IPS-15b (cell line): ENCODE results near the gene MLXIP.
"Not testable (repeated sequence)": the region's sequence is repeated elsewhere in the genome, so short reads cannot be mapped to it uniquely, and the experiment has no call there.

ENCODE experiments used
- H3K27me3 ChIP-seq: one replicate; pipeline ENCODE4 v1.6.1; 2013; ENCODE audit warnings: low read length; ENCODE audit not compliant: control insufficient read depth, insufficient read depth
- H3K36me3 ChIP-seq: one replicate; pipeline ENCODE4 v1.6.1; 2013; ENCODE audit warnings: low read length; ENCODE audit not compliant: control insufficient read depth, insufficient read depth
- H3K4me1 ChIP-seq: one replicate; pipeline ENCODE4 v1.6.1; 2013; ENCODE audit warnings: mild to moderate bottlenecking, low read length; ENCODE audit not compliant: control insufficient read depth, insufficient read depth
- H3K4me3 ChIP-seq: one replicate; pipeline ENCODE4 v1.5.1; 2013; ENCODE audit warnings: low read depth, low read length
- H3K9ac ChIP-seq: one replicate; pipeline ENCODE4 v1.6.1; 2013; ENCODE audit warnings: low read depth, mild to moderate bottlenecking, low read length
- H3K9me3 ChIP-seq: one replicate; pipeline ENCODE4 v1.6.1; 2013; ENCODE audit warnings: mild to moderate bottlenecking, low read length; ENCODE audit not compliant: control insufficient read depth, insufficient read depth

The MLXIP gene

GRCh38 chr12:122041458-122041857, 37.1 kb upstream of the MLXIP start:
- H3K36me3 ChIP-seq, H3K4me3 ChIP-seq, H3K9me3 ChIP-seq, H3K27me3 ChIP-seq, H3K9ac ChIP-seq, H3K4me1 ChIP-seq: not testable (repeated sequence)

DNA sequence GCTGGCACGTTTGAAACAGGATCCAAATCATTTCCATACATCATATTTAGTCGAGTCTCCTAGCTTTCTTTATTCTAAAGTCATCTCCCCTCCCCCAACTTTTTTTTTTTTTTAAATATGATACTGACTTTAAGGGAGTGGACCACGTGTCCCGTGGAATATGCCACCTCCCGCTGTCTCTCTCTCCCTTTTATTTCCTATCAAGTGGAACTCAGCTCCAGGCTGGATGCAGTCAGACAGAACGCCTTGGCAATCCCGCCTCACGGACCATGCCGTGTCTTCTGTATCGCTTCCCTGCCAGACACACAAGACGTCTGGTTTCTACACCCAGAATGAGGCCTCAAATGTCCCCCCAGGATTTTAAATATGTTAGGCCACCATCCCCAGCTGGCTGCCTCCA, 35.6 kb upstream of the MLXIP start:
- H3K4me1 ChIP-seq, result no peaks in the 10 kb centered on the region
- H3K27me3 ChIP-seq, result no peaks in the 10 kb centered on the region
- H3K9me3 ChIP-seq, result no peaks in the 10 kb centered on the region
- H3K9ac ChIP-seq, result no peak overlapping the region
- H3K36me3 ChIP-seq, result peaks cover 8% of the 10 kb centered on the region
- no peak overlapping the region for H3K4me3 ChIP-seq

GRCh38 chr12:122043476-122043875, 35.1 kb upstream of the MLXIP start:
- Histone ChIP-seq H3K9ac (no peak overlapping the region), H3K9me3 (no peaks in the 10 kb centered on the region), H3K36me3 (peaks cover 8% of the 10 kb centered on the region), H3K27me3 (no peaks in the 10 kb centered on the region), H3K4me1 (no peaks in the 10 kb centered on the region), H3K4me3 (no peak overlapping the region)

DNA sequence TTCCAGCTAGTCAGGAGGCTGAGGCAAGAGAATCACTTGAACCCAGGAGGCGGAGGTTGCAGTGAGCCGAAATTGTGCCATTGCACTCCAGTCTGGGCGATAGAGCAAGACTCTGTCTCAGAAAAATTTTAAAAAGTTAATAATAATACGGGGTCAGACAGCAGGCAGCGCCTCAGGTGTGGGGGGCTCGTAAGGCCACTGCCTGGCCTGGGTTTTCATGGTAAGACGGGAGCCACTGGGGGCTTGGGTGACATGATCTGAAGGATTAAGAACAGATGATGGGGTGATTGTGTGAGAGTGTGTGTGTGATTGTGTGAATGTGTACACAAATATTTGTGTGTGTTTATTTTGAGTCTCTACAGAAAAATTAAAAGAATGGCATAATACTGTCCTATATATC, 33.3 kb upstream of the MLXIP start:
- Histone ChIP-seq H3K27me3 (no peaks in the 10 kb centered on the region), H3K9ac (no peak overlapping the region), H3K9me3 (no peaks in the 10 kb centered on the region), H3K4me3 (no peak overlapping the region), H3K36me3 (peaks cover 6% of the 10 kb centered on the region), H3K4me1 (no peaks in the 10 kb centered on the region)

DNA sequence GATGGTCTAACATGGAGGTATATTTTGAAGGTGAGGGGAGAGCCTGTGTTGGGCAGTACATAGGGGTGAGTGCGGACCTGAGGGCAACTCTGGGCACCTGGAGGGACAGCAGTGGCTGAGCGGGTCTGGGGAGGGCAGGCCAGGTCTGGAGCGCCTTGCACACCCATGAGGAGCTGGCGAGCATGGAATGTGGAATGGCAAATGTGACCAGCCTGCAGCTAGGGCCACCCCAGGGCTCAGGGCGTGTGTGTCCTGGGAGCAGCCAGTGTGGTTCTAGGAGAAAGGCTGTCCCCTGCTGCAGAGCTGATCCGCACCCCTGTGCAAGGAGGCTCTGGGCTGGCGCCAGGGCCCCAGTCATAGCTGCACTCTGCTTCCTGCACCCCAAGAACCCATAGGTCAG, 32.4 kb upstream of the MLXIP start:
- Histone ChIP-seq H3K4me3 (no peak overlapping the region), H3K36me3 (peaks cover 6% of the 10 kb centered on the region), H3K27me3 (no peaks in the 10 kb centered on the region), H3K9ac (no peak overlapping the region), H3K4me1 (no peaks in the 10 kb centered on the region), H3K9me3 (no peaks in the 10 kb centered on the region)

GRCh38 chr12:122048151-122048550, 30.4 kb upstream of the MLXIP start:
- Histone ChIP-seq H3K9ac (no peak overlapping the region), H3K27me3 (no peaks in the 10 kb centered on the region), H3K9me3 (no peaks in the 10 kb centered on the region), H3K4me3 (no peak overlapping the region), H3K36me3 (peaks cover 6% of the 10 kb centered on the region), H3K4me1 (no peaks in the 10 kb centered on the region)

GRCh38 chr12:122049827-122050226, 28.7 kb upstream of the MLXIP start:
- Histone ChIP-seq H3K36me3 (peaks cover 4% of the 10 kb centered on the region), H3K4me3 (no peak overlapping the region), H3K27me3 (no peaks in the 10 kb centered on the region), H3K4me1 (no peaks in the 10 kb centered on the region), H3K9ac (no peak overlapping the region), H3K9me3 (no peaks in the 10 kb centered on the region)

- no peaks in the 10 kb centered on the region for H3K4me1 ChIP-seq
- H3K27me3 ChIP-seq, result no peaks in the 10 kb centered on the region
- peaks cover 4% of the 10 kb centered on the region for H3K36me3 ChIP-seq
- H3K9me3 ChIP-seq, result no peaks in the 10 kb centered on the region
- no peak overlapping the region for H3K4me3 ChIP-seq
- H3K9ac ChIP-seq, result no peak overlapping the region
Measured at GRCh38 chr12:122050706-122051105, 27.9 kb upstream of the MLXIP start.

DNA sequence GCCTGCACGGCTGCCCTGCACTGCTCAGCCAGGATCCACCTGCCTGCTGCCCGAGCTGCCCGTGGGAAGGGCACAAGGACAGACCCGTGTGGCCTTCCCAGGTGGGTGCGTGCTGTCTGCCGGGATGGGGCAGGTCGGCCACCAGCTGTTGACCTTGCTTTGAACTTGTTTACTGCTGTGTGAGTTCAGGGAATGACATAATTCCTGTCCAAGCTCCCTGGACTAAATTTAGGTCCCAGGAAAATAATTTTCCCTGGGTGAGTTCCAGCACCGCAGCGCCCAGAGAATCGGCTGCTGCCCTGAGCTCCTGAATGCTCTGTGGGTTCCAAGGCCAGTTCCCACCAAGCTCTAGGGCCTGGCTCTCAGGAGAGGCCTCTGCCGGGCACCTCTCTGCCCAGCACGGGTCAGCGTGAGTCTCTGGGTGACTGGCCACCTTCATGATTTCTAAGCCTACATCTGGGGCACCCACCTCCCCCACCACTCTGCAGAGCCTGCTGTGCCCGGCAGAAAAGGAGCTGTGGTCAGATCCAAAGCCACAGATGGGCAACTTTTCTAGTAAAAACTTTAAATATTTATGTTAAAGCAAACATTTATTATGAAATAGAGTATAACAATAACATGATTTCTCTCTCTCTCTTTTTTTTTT, 27.2 kb upstream of the MLXIP start:
- H3K4me1 ChIP-seq, result no peaks in the 10 kb centered on the region
- H3K36me3 ChIP-seq, result no peaks in the 10 kb centered on the region
- no peaks in the 10 kb centered on the region for H3K9me3 ChIP-seq
- no peaks in the 10 kb centered on the region for H3K27me3 ChIP-seq
- no peak overlapping the region for H3K9ac ChIP-seq
- no peak overlapping the region for H3K4me3 ChIP-seq

DNA sequence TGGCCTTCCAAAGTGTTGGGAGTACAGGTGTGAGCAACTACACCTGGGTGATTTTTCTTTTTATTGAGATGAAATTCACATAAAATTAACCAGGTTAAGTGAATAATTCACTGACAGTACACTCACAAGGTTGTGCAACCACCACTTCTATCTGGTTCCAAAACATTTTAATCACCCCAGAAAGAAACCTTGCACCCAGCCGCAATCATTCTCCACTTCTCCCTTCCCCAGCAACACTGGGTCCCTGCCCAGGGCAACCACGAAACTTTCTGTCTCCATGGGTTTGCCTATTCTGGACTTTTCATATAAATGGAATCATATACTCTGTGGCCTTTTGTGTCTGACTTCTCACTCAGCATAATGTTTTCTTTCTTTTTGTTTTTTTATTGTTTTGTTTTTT, 26.3 kb upstream of the MLXIP start:
- Histone ChIP-seq H3K27me3 (no peaks in the 10 kb centered on the region), H3K4me1 (no peaks in the 10 kb centered on the region), H3K9me3 (no peaks in the 10 kb centered on the region), H3K9ac (no peak overlapping the region), H3K4me3 (no peak overlapping the region), H3K36me3 (no peaks in the 10 kb centered on the region)

- Histone ChIP-seq H3K4me1 (no peaks in the 10 kb centered on the region), H3K9me3 (no peaks in the 10 kb centered on the region), H3K4me3 (no peak overlapping the region), H3K27me3 (no peaks in the 10 kb centered on the region), H3K36me3 (peaks cover 10% of the 10 kb centered on the region), H3K9ac (no peak overlapping the region)
Measured at GRCh38 chr12:122054842-122055520, 23.6 kb upstream of the MLXIP start.

GRCh38 chr12:122056406-122056805, 22.1 kb upstream of the MLXIP start:
- H3K4me3 ChIP-seq, H3K9ac ChIP-seq, H3K9me3 ChIP-seq, H3K4me1 ChIP-seq, H3K27me3 ChIP-seq: not testable (repeated sequence)
- H3K36me3 ChIP-seq, result peaks cover 10% of the 10 kb centered on the region
